PC-3 (cell line): ENCODE results near the gene TIMM23. TPM values are rescaled to one million over a fixed set of nuclear protein-coding genes. Genes with fewer than 3 reads are reported as not detected.

Experiments
- ATAC-seq: fragments of 200-7000 bp; cut with Tn5 transposase; 2 replicates; pipeline ENCODE4 v1.9.1; 2020; ENCODE audit warnings: mild to moderate bottlenecking, moderate library complexity
- BruUV-seq: library from RNA; stranded (reverse); fragments of 400-500 nt; replicated peaks from 2 replicates; lab custom pipeline; 2021; lab: Mats Ljungman, UMichigan
- CTCF ChIA-PET: fragments of 300-600 bp; sonication (Branson Sonifier 250); formaldehyde crosslinking; loops from one replicate; lab custom pipeline; 2022; ENCODE audit warnings: antibody characterized with exemption; lab: Charles Lee
- POLR2A ChIA-PET: fragments of 300-600 bp; sonication (Branson Sonifier 250); formaldehyde crosslinking; loops from one replicate; lab custom pipeline; 2022; ENCODE audit warnings: antibody characterized with exemption; ENCODE audit not compliant: unreplicated experiment; lab: Charles Lee
- DNase-seq: peaks from one replicate; pipeline ENCODE4 v3.0.0-alpha.2; 2015
- H2AFZ ChIP-seq: fragments of 300-600 bp; sonication (generic); 2 replicates; pipeline ENCODE4 v1.6.0; 2016; ENCODE audit warnings: antibody characterized with exemption, low read length
- H3F3A ChIP-seq: fragments of 300-600 bp; sonication (generic); one replicate; pipeline ENCODE4 v1.6.0; 2017; ENCODE audit warnings: antibody characterized with exemption, low read length, control low read depth, mild to moderate bottlenecking; ENCODE audit not compliant: unreplicated experiment
- H3K27ac ChIP-seq: fragments of 300-600 bp; sonication (generic); 2 replicates; pipeline ENCODE4 v1.5.1; 2016; ENCODE audit warnings: mild to moderate bottlenecking, low read length
- H3K27me3 ChIP-seq: fragments of 300-600 bp; sonication (generic); 2 replicates; pipeline ENCODE4 v1.6.1; 2016; ENCODE audit warnings: low read length, mixed read lengths
- H3K36me3 ChIP-seq: fragments of 300-600 bp; sonication (generic); 2 replicates; pipeline ENCODE4 v1.6.1; 2016; ENCODE audit warnings: low read depth, mixed run types, low read length, mixed read lengths
- H3K4me1 ChIP-seq: fragments of 300-600 bp; sonication (generic); 2 replicates; pipeline ENCODE4 v1.5.1; 2016; ENCODE audit warnings: low read length; ENCODE audit not compliant: insufficient read depth
- H3K4me2 ChIP-seq: fragments of 300-600 bp; sonication (generic); 2 replicates; pipeline ENCODE4 v1.6.0; 2016; ENCODE audit warnings: low read length
- H3K4me3 ChIP-seq: fragments of 300-600 bp; sonication (generic); 2 replicates; pipeline ENCODE4 v1.5.1; 2016; ENCODE audit warnings: mild to moderate bottlenecking, low read length, mixed read lengths
- H3K79me2 ChIP-seq: fragments of 300-600 bp; sonication (generic); 2 replicates; pipeline ENCODE4 v1.6.1; 2017; ENCODE audit warnings: low read length, mixed read lengths
- H3K9ac ChIP-seq: fragments of 300-600 bp; sonication (generic); 2 replicates; pipeline ENCODE4 v1.6.0; 2016; ENCODE audit warnings: mild to moderate bottlenecking, low read length
- H3K9me2 ChIP-seq: fragments of 300-600 bp; sonication (generic); replicated peaks from 2 replicates; pipeline ENCODE4 v1.6.1; 2016; ENCODE audit warnings: mixed run types, low read length, mixed read lengths
- H3K9me3 ChIP-seq: fragments of 300-600 bp; sonication (generic); 2 replicates; pipeline ENCODE4 v1.6.1; 2016; ENCODE audit warnings: low read length, mixed read lengths
- H4K20me1 ChIP-seq: fragments of 300-600 bp; sonication (generic); 2 replicates; pipeline ENCODE4 v1.6.1; 2016; ENCODE audit warnings: low read length, mixed read lengths
- CTCF ChIP-seq: fragments of 300-600 bp; sonication (generic); conservative IDR thresholded peaks from 2 replicates; pipeline ENCODE4 v1.5.1; 2017; ENCODE audit warnings: antibody characterized with exemption, low read depth, mild to moderate bottlenecking, low read length
- EZH2 ChIP-seq: fragments of 300-600 bp; sonication (generic); IDR thresholded peaks from one replicate; pipeline ENCODE4 v1.6.1; 2017; ENCODE audit warnings: antibody characterized with exemption, mild to moderate bottlenecking, low read length; ENCODE audit not compliant: unreplicated experiment
- EZH2phosphoT487 ChIP-seq: fragments of 300-600 bp; sonication (generic); IDR thresholded peaks from 2 replicates; pipeline ENCODE4 v1.6.1; 2018; ENCODE audit warnings: mild to moderate bottlenecking, antibody characterized with exemption, low read length, borderline replicate concordance
- intact Hi-C: fragments of 100-400 bp; cut with micrococcal nuclease; formaldehyde crosslinking; loops from 2 replicates; pipeline ENCODE4 v1.9.0; 2023
- total RNA-seq: library from RNA; depleted of rRNA; stranded (reverse); fragments of >200 nt; gene quantifications from 2 replicates; pipeline ENCODE4 v1.2.3, GENCODE V29; 2014

Gene TIMM23
- total RNA-seq, 1 experiment from 2014 or later: 97.9 TPM

GRCh38 chr10:46002916-46003693 is 30.8 kb downstream of the TIMM23 start:
- H3K9ac ChIP-seq: no peak overlapping the region
- no peak for DNase-seq
- no peaks in the 10 kb centered on the region for H3K27me3 ChIP-seq
- no peak overlapping the region for H3K27ac ChIP-seq
- TSS peak; percentile 51 for BruUV-seq
- no peak overlapping the region for H3K4me2 ChIP-seq
- ChIA-PET CTCF (no interaction called here), POLR2A (no interaction called here)
- ATAC-seq: no peak
- no peaks in the 10 kb centered on the region for H4K20me1 ChIP-seq
- H3F3A ChIP-seq: peaks cover 4% of the 10 kb centered on the region
- peaks cover 15% of the 10 kb centered on the region for H3K4me1 ChIP-seq
- H2AFZ ChIP-seq: no peak overlapping the region
- no peaks in the 10 kb centered on the region for H3K9me3 ChIP-seq
- no peaks in the 10 kb centered on the region; the same call in 1 of the 2 replicates for H3K79me2 ChIP-seq
- H3K9me2 ChIP-seq: no peaks in the 10 kb centered on the region
- peaks cover 42% of the 10 kb centered on the region for H3K36me3 ChIP-seq
- intact Hi-C loops: no loop called here
- TF ChIP-seq EZH2: no peak
- TF ChIP-seq CTCF: no peak
- no peak for TF ChIP-seq EZH2phosphoT487
- H3K4me3 ChIP-seq: no peak overlapping the region

DNA sequence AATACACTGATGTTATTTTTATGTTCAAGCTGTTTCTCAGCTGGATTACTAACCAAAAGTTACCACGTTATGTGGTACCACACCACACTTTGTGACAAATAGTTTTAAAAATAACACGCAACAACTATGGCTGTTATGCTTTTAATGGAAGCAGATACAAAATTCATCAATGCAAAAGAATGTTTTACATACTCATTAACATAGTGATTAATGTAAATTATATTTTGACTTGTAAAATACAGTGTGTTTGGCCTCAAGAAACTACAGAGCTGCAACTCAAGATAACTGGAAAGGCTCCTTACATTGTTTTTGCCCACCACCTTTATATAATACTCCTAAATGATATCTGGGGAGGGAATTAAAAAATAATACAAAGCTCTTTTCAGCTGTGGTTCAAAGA is 32.7 kb downstream of the TIMM23 start:
- no peak overlapping the region for H3K27ac ChIP-seq
- POLR2A ChIA-PET: no interaction called here
- no peak for DNase-seq

More for the DNA sequence above, 32.7 kb downstream of the TIMM23 start:
- Histone ChIP-seq H3K4me1 (peaks cover 15% of the 10 kb centered on the region), H3K9me2 (no peaks in the 10 kb centered on the region), H3K79me2 (no peaks in the 10 kb centered on the region; the same call in 1 of the 2 replicates), H3K4me2 (no peak overlapping the region), H3K36me3 (peaks cover 47% of the 10 kb centered on the region), H3K9ac (no peak overlapping the region), H3F3A (peaks cover 4% of the 10 kb centered on the region), H3K9me3 (no peaks in the 10 kb centered on the region), H3K4me3 (no peak overlapping the region), H3K27me3 (no peaks in the 10 kb centered on the region), H4K20me1 (no peaks in the 10 kb centered on the region), H2AFZ (no peak overlapping the region)
- CTCF ChIA-PET: no interaction called here
- TF ChIP-seq EZH2phosphoT487 (no peak), EZH2 (no peak), CTCF (no peak)
- ATAC-seq: no peak
- no TSS peak for BruUV-seq
- intact Hi-C loops: no loop called here
